ENCODE measurements around the gene IL37.

DNA sequence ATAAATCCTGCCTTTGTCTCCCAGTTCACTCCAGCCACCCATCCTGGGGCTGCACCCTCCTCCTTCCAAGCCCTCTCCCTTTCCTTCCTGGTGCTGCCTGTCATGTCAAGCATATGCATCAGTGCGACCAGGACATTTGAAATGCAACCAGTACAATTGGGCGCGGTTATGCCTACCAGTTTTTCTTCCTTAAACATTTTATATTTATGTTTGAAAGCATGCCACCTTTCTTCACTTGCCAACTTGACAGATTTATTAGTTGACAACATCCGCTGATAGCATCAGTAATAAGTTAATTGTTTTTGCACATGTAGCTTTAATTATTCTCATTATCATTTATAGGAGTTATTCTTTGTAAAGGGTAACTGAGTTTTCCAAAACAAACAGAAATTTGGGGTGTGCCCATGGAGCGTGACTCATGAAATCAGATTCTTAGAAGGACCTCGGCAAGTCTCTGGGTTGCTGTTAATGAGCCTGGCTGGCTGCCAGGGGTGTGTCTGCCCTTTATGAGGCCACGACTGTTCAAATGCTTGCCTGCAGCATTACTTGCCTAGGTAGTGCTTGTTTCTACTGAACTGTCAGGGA lies 41.6 kb upstream of the IL37 start:
- TF ChIP-seq SP1 (IDR thresholded peaks at IDR 0.05) (no peak), CTBP1 (IDR thresholded peaks at IDR 0.05; ENCODE audit: borderline replicate concordance) (no peak)

Data from HEK293T (cell line).